ENCODE measurements around the gene ZFP36L1.

ZFP36L1 gene

DNA sequence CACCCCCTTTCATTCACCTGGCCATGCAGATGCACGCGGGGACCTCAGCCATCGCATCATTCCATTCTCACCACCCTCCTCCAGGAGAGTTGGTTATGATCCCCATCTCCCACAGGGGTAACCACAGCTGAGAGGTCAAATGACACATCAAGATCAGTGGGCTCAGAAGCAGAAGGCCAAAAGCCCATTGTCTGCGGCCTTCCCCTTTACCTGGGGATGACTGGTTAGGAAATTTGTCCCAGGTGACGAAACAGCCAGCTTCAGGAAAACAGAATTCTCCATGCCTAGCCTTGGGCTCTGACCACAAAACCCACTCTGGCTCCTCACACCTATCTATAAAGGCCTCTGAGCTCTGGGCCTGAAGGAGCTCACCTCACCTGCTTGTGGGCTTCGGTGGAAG is 36.1 kb downstream of the ZFP36L1 start:
- no peak for DNase-seq (ENCODE audit: extremely low spot score)
- POLR2A ChIA-PET = no interaction called here
- TF ChIP-seq, protein P1, sequence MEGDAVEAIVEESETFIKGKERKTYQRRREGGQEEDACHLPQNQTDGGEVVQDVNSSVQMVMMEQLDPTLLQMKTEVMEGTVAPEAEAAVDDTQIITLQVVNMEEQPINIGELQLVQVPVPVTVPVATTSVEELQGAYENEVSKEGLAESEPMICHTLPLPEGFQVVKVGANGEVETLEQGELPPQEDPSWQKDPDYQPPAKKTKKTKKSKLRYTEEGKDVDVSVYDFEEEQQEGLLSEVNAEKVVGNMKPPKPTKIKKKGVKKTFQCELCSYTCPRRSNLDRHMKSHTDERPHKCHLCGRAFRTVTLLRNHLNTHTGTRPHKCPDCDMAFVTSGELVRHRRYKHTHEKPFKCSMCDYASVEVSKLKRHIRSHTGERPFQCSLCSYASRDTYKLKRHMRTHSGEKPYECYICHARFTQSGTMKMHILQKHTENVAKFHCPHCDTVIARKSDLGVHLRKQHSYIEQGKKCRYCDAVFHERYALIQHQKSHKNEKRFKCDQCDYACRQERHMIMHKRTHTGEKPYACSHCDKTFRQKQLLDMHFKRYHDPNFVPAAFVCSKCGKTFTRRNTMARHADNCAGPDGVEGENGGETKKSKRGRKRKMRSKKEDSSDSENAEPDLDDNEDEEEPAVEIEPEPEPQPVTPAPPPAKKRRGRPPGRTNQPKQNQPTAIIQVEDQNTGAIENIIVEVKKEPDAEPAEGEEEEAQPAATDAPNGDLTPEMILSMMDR (IDR thresholded peaks at IDR 0.05; ENCODE audit: control extremely low read depth, extremely low read depth, low read depth, missing control alignments) = no peak
- CTCF ChIA-PET = interaction anchor here (1.1 to 3.3 kb wide), 4 partner anchors 11 to 31 kb away, joined by 3 to 11 read pairs (median 8); no protein-coding TSS in a partner anchor

DNA sequence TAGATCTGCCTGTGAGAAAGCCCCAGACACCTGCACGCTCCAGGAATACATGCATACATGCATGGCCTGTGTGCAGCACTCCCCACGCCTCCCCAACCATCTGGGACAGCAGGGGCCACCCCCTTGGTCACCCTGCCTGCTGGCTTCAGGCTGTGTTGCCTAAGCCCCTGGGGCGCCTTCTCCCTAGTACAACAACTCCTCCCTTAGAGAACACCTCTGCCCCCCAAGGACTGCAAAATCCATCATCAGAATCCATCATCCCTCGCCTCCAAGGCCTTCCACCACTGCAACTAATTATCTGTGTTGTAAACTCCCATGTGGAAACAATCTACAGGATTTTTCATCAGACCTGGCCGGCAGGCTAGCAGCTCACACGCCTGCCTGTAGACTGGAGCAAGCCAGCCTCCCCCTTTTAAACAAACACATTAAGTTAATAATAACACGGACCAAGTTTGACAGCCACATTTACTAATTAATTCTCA is 36.8 kb downstream of the ZFP36L1 start:
- POLR2A ChIA-PET = no interaction called here
- TF ChIP-seq, protein P1 (IDR thresholded peaks at IDR 0.05; ENCODE audit: control extremely low read depth, extremely low read depth, low read depth, missing control alignments) = no peak
- DNase-seq (ENCODE audit: extremely low spot score) = no peak
- CTCF ChIA-PET = interaction anchor here (1.0 to 2.4 kb wide), 3 partner anchors 11 to 507 kb away, joined by 3 to 11 read pairs (median 4); no protein-coding TSS in a partner anchor

DNA sequence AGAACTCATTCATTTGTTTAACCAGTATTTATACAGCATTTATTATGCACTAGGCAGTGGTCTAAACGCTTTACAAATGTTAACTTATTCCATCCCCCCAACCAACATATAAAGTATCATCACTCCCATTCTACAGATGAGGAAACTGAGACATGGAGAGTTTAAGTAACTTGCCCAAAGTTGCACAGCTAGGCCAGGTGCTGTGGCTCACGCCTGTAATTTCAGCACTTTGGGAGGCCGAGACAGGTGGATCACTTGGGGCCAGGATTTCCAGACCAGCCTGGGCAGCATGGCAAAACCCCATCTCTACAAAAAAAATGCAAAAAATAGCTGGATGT is 37.9 kb downstream of the ZFP36L1 start:
- ChIA-PET CTCF (interaction anchor here (1.0 to 1.4 kb wide), 2 partner anchors 33 to 506 kb away, joined by 3 to 4 read pairs; no protein-coding TSS in a partner anchor), POLR2A (no interaction called here)
- no peak for DNase-seq (ENCODE audit: extremely low spot score)
- TF ChIP-seq, protein P1 (IDR thresholded peaks at IDR 0.05; ENCODE audit: control extremely low read depth, extremely low read depth, low read depth, missing control alignments) = no peak

DNA sequence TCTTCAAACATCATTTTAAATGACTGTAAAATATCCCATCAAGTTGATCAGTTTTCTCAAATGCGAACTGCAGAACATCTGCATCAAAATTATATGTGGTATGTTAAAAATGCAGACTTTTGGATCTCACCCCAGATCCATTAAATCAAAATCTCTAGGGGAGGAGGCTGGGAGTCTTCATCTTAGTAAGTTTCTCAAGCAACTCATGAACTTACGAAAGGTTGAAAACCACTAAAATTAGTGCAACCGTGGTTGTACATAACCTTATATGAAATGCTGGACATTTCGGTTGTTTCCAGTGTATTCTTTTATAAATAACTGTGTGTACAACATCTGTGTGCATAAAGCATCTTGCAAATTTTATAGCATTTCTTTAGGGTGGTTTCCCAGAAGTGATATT is 39.2 kb downstream of the ZFP36L1 start:
- DNase-seq (ENCODE audit: extremely low spot score) = no peak
- ChIA-PET CTCF (no interaction called here), POLR2A (no interaction called here)
- TF ChIP-seq, protein P1 (IDR thresholded peaks at IDR 0.05; ENCODE audit: control extremely low read depth, extremely low read depth, low read depth, missing control alignments) = no peak

DNA sequence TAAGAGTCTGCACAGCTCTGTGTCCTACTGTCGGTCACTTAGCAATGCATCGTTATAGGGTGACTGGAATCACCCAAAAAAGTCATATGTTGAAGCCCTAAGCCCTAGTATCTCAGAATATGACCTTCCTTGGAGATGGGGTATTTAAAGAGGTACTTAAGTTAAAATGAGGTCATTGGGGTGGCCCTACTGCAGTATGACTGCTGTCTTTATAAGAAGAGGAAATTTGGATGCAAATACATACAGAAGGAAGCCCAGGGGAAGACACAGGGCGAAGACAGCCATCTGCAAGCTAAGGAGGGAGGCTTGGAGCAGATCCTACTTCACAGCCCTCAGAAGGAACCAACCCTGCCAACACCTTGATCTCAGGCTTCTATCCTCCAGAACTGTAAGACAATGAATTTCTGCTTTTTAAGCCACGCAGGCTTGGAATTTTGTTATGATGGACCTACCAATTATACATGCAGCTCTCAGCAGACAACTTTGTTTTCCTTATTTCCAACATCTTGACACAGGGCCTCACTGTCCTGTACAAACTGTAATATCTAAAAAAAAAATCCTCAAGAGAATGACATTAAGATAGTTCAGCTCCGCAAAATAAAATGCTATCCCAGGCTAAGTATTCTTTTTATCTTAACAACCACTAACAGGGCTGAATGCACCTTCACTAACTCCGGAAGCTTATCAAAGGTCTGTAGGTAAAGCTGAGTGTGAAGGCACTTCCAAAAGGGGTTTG is 40.4 kb downstream of the ZFP36L1 start:
- CTCF ChIA-PET = interaction anchor here (1.0 to 1.2 kb wide), 2 partner anchors 11 to 325 kb away, joined by 3 to 5 read pairs; no protein-coding TSS in a partner anchor
- DNase-seq (ENCODE audit: extremely low spot score) = no peak
- POLR2A ChIA-PET = no interaction called here

More for the DNA sequence above, 40.4 kb downstream of the ZFP36L1 start:
- TF ChIP-seq, protein P1 (IDR thresholded peaks at IDR 0.05; ENCODE audit: control extremely low read depth, extremely low read depth, low read depth, missing control alignments) = no peak
